ENCODE measurements around the gene NXPH2.

DNA sequence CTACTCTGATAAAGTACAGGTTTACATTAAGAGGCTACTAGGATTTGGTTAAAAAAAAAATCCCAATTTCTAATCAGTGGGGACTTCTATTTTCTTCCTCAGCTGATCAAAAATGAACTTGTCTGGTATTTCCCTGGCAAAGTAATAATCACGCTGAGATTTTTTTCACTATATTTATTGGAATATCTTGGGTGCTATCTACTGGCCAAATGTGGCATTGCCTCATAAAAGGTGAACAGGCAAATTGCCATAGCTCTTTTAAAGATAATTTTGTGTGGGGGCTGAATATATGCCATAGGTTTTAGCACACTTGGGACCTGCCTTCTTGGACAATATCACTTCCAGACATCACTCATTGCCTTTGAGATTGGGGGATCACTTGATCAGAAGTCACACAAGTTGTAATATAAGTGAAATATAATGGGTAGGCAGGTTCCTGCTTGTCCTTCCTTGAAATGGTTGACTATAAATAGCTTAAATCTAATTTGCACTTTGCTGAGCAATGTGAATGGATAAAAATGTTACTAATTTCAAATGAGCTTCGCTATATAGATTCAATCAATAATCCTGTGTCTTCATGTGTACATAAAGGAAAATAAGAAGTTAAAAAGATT lies 7.0 kb upstream of the NXPH2 start:
- TF ChIP-seq, protein P1, sequence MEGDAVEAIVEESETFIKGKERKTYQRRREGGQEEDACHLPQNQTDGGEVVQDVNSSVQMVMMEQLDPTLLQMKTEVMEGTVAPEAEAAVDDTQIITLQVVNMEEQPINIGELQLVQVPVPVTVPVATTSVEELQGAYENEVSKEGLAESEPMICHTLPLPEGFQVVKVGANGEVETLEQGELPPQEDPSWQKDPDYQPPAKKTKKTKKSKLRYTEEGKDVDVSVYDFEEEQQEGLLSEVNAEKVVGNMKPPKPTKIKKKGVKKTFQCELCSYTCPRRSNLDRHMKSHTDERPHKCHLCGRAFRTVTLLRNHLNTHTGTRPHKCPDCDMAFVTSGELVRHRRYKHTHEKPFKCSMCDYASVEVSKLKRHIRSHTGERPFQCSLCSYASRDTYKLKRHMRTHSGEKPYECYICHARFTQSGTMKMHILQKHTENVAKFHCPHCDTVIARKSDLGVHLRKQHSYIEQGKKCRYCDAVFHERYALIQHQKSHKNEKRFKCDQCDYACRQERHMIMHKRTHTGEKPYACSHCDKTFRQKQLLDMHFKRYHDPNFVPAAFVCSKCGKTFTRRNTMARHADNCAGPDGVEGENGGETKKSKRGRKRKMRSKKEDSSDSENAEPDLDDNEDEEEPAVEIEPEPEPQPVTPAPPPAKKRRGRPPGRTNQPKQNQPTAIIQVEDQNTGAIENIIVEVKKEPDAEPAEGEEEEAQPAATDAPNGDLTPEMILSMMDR (IDR thresholded peaks at IDR 0.05; ENCODE audit: low read length), result peak; percentile 67
- TF ChIP-seq EZH2 (IDR thresholded peaks at IDR 0.05; ENCODE audit: borderline replicate concordance, low read length), result no peak
